KOPT-K1 (cell line): ENCODE measurements around the gene RAPH1.
"Not testable (repeated sequence)": the region's sequence is repeated elsewhere in the genome, so short reads cannot be mapped to it uniquely, and the experiment has no call there.

Experiments used
- H3K27ac ChIP-seq: fragments of 200-600 bp; sonication (generic); 2 replicates; pipeline ENCODE4 v1.5.1; 2016; ENCODE audit warnings: antibody characterized with exemption, mild to moderate bottlenecking, low read depth, low read length; ENCODE audit not compliant: poor library complexity, severe bottlenecking
- H3K36me3 ChIP-seq: fragments of 200-600 bp; sonication (generic); 2 replicates; pipeline ENCODE4 v1.5.1; 2017; ENCODE audit warnings: antibody characterized with exemption, mild to moderate bottlenecking, low read length, moderate library complexity; ENCODE audit not compliant: insufficient read depth
- H3K9me3 ChIP-seq: fragments of 200-600 bp; sonication (generic); 2 replicates; pipeline ENCODE4 v1.5.1; 2017; ENCODE audit warnings: antibody characterized with exemption, low read length, mild to moderate bottlenecking; ENCODE audit not compliant: insufficient read depth, poor library complexity, severe bottlenecking

The RAPH1 gene

DNA sequence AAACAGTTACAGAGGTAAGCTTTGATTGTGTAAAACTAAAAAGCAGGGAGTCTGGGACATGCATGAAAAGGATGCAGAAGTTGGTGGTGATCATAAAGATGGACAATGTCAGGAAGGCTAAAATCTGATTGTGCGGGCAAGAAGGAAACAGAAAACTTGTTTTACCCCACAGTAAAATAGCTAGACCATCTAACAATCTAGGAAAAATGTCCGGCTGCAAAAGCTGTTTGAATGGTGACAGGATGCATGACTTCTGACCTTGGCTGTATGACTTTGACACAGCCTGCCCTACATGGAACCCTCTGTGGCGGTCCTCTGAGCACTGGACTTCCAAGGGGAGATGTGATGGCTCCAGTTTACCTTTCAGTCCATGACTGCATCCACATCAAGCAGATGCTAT is 93.6 kb downstream of the RAPH1 start:
- H3K9me3 ChIP-seq = no peaks in the 10 kb centered on the region
- H3K27ac ChIP-seq = no peak overlapping the region
- peaks cover 1% of the 10 kb centered on the region; the same call in 1 of the 2 replicates for H3K36me3 ChIP-seq

DNA sequence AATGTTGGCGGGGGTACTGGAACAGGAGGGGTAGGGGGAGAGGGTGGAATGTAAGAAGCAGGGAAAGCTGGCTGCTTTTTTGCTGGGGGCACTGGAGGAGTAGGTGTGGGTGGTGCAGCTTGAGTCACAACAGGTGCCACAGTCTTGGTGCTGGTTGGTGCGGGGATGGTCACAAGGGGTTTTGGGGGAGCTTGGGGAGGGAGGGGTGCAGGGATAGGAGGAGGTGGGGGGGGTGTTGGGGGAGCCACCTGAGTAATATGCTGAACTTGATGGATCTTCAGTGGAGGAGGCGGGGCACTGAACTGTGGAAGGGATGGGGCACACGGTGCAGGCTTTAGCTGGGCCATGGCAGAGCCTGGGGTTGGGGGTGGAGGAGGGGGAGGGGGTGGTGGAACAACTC is 94.4 kb downstream of the RAPH1 start:
- H3K27ac ChIP-seq = no peak overlapping the region
- peaks cover 4% of the 10 kb centered on the region for H3K36me3 ChIP-seq
- no peaks in the 10 kb centered on the region for H3K9me3 ChIP-seq

DNA sequence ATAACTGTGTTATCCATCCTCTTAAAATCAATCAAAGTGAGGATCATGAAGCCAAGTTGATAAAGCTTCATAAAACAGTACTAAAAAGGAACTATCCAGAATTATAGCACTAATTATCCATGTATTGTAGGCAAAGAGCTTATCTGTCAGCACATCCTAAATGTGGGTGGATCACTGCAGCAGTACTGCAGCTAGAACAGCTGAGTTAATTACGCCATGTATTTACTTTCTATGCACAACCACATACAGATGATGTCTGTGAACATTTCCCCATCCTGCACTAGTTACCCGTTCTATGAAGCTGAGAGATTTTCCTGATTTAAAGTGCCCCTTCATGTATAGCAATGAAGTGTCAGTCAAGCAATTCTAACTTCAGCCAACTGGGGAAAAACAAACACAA is 96.6 kb downstream of the RAPH1 start:
- H3K9me3 ChIP-seq = no peaks in the 10 kb centered on the region
- no peak overlapping the region for H3K27ac ChIP-seq
- H3K36me3 ChIP-seq = peaks cover 4% of the 10 kb centered on the region

DNA sequence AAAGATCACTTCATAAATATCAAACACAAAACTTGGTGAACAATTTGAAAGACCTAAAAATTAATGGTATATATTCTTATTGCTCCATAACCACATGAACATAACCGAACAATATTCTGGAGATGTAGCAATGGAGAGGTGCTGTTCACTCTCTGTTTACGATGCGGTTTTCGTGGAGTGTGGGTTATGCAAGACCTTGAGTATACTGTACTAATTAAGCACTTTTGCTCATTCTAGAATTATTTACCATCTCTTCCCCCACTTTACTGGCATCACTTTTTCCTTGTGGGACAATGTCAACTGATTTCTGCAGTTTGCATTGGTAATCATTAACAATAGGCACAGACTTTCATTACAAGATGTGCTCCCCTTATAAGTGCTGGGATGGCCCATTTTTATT is 97.6 kb downstream of the RAPH1 start:
- Histone ChIP-seq H3K36me3 (peaks cover 4% of the 10 kb centered on the region), H3K27ac (no peak overlapping the region)

DNA sequence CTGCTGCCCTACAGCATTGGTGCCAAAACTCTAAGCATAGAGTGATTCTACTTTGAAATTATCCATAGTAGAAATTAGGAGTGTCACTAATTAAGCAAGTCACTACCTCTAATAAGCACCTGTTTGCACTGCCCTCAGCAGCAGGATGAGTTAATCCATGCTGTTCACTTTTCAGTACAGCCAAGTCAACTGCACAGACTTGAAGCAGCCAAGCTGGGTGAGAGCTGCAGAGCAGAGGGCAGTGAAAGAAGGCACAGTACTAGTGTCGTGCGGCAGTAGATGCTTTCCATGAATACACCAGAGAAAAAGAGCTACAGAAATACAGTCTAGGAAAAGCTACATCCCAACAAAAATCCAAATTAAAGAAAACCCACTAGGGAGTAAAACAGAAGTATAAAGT is 98.6 kb downstream of the RAPH1 start:
- peaks cover 4% of the 10 kb centered on the region for H3K36me3 ChIP-seq
- no peak overlapping the region for H3K27ac ChIP-seq
- H3K9me3 ChIP-seq = no peaks in the 10 kb centered on the region

More for the DNA sequence above, 97.6 kb downstream of the RAPH1 start:
- H3K9me3 ChIP-seq = no peaks in the 10 kb centered on the region

DNA sequence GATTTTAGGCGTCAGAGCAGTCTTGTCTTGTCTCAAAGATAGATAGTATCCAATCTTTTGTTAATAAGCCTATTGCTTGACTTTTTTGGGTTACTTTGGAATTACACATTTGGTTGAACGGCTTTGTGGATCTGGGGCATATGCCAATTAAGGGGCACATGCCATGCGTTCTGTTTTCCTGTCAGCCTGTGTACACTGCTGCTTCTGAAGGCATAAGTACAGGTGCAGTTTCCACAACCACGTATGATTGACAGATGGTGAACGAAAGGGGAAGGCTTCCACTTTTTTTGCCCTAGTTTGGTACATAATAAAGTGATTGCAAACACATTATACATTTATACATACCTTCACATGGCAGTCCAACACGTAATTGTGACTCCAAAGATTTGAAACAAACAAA is 102.3 kb downstream of the RAPH1 start:
- Histone ChIP-seq H3K27ac (no peak overlapping the region), H3K9me3 (no peaks in the 10 kb centered on the region), H3K36me3 (peaks cover 29% of the 10 kb centered on the region)

DNA sequence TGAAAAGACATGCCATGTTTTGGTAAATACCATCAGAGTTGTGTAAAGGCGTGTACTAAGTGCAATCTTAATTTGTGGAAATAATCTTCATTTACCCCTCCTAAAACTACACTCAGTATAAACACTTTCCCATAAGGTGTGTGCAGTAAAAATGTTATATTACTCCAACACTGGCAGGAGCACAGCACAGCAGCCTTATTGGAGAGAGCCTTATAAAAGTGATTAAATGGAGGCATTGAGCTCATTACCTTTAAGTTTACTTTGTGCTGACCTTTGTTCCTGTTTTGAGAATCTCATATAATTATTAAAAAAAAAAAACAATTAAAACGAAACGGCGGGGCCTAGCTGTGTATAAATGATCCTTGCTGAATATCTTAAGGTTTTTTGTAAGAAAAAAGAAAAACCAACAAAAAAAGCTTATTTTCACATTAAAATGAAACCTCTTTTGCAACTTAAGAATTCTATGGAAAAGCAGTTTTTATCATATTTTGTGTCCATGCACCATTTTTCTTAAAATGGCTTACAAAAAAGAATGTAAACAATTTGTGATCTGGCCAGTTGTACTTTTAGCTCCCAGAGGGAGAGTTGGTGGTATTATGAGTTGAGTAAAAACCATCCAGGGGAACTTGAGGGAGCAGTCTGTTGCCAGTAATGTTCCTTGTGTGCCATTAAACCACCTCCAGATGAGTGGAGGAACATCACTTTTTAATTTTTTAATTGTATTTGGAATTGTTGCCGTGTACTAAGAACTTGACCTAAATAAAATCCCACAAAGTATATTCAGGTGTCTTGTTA is 103.5 kb downstream of the RAPH1 start:
- Histone ChIP-seq H3K27ac (no peak overlapping the region), H3K9me3 (no peaks in the 10 kb centered on the region), H3K36me3 (peaks cover 41% of the 10 kb centered on the region)

DNA sequence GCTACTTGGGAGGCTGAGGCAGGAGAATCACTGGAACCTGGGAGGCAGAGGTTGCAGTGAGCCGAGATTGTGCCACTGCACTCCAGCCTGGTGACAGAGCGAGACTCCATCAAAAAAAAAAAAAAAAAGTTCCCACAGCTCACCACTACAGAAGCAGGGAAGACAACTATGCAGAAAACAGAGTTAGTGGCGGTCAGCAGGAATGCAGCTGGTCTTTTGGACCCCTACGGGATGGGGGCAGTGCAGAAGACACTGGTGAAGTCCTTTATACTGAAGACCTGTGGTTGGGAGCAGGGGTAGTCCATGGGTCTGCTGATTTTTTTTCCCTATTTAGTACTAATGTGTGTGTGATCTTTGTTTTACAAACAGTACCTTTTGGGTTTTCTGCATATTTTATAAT is 105.5 kb downstream of the RAPH1 start:
- not testable (repeated sequence) for H3K27ac ChIP-seq, H3K9me3 ChIP-seq
- peaks cover 55% of the 10 kb centered on the region for H3K36me3 ChIP-seq

DNA sequence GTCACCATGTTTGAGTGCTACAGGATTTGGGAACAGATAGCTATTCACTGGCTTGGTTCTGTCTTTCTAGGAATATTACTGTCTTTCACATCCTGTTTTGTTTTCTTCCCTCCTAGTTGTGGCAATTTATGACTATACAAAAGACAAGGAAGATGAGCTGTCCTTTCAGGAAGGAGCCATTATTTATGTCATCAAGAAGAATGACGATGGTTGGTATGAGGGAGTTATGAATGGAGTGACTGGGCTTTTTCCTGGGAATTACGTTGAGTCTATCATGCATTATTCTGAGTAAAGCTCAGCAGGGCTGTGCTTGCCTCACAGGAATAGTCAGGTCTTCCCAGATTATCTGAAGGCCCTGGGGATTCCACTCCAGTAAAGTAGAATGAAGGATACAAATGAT is 108.0 kb downstream of the RAPH1 start:
- Histone ChIP-seq H3K9me3 (no peaks in the 10 kb centered on the region), H3K36me3 (peaks cover 61% of the 10 kb centered on the region), H3K27ac (no peak overlapping the region)

DNA sequence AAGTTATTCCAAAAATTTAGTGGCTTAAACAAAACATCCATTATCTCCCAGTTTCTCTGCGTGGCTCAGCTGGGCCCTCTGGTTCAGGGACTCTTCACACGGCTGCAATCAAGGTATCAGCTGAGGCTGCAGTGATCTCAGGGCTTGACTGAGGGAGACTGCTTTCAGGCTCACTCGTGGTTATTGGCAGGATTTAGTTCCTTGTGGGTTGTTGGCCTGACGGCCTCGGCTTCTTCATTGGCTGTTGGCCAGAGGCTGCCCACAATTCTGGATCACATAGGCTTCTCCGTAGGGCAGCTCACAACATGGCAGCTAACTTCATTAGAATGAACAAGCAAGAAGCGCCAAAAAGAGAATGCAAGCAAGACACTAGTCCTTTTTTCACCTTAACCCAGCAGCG is 116.8 kb downstream of the RAPH1 start:
- H3K36me3 ChIP-seq = peaks cover 85% of the 10 kb centered on the region
- peaks cover 9% of the 10 kb centered on the region for H3K9me3 ChIP-seq
- H3K27ac ChIP-seq = no peak overlapping the region

DNA sequence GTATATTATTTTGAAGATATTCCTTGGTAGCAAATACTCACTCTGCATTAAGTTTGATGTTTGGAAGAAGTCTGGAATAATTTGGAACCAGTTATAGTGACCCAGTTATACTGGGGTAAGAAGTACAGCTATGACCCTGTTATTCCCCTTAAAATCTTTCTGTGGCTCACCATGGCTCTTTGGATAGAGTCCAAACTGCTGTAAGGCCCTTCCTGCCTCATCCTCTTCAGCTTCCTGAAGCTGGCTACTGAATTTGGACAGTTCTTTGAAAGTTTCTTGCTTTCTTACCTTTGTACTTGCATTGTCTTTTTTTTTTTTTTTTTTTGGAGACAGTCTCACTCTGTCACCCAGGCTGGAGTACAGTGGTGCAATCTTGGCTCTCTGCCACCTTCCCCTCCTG is 121.3 kb downstream of the RAPH1 start:
- Histone ChIP-seq H3K9me3 (peaks cover 9% of the 10 kb centered on the region), H3K36me3 (peaks cover 90% of the 10 kb centered on the region), H3K27ac (no peak overlapping the region)

DNA sequence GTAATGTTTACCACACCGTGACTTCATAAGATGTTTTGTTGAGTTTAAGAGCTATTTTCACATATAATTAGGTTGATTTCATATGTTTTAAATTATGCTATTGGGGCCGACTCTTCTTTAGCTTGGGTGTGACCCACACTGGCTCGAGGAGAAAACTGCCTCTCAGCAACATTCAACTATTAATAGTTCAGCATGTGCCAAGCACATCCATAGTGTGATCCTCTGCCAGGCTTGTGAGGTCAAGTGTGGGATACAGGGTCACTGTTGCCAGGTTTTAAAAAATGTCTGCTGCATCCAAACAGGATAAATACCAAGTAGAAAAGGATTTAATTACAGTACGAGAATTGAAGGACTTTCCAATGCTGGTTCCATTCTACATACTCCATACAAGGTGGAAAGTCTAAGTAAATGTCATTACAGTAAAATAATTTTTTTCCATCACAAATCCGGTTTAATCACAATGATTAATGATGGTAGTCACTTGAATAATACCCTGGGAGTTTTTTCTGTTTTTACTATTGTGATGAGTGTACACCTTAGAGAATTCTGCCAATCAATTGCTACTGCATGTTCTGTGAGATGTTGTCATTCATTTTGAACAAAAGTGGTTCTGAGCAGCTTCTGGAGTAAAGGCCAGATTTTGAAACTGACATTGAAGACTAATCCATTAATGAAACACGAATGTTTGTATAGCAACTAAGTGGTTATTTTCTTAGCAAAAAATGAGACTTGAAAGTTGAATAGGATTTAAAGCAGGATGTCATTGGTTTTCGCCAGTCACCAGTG is 122.4 kb downstream of the RAPH1 start:
- Histone ChIP-seq H3K27ac (no peak overlapping the region), H3K9me3 (no peaks in the 10 kb centered on the region), H3K36me3 (peaks cover 89% of the 10 kb centered on the region)

DNA sequence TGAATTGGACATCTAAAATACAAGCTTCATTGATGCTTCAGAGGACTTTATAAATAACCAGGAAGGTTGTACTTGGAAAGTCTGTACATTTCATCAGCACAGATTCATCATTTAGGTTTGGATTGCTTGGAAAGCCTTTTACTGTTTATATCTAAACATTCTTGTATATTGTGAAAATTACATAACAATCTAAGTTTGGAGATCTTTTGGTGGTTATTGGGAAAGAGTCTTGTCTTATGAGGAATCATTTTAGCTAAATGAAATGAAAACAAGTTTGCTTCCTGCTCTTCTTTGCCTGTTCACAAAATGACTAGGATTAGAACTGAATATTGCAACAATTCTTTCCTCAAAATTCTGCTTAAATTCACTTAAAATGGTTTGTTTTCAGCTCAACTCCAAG is 127.6 kb downstream of the RAPH1 start:
- Histone ChIP-seq H3K9me3 (no peaks in the 10 kb centered on the region), H3K27ac (no peak overlapping the region), H3K36me3 (peaks cover 95% of the 10 kb centered on the region)

DNA sequence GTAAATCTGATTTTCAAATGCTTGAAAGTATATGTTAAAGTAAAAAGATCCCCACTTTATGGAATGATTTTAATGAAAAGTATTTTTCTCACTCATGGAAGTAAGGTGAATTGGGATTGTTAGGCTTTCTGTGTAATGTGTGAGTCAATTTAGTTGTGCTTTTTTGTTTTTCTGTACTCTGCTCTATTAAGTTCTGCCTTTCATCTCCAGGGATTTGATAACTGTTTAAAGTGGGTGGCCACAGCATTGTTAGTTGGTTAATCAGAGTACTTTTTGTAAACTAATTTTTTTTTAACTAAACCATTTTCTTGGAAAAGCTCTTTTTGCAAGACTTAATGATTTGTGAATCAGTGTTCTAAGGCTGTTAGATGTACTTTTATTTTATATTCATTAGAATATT is 130.1 kb downstream of the RAPH1 start:
- no peak overlapping the region for H3K27ac ChIP-seq

DNA sequence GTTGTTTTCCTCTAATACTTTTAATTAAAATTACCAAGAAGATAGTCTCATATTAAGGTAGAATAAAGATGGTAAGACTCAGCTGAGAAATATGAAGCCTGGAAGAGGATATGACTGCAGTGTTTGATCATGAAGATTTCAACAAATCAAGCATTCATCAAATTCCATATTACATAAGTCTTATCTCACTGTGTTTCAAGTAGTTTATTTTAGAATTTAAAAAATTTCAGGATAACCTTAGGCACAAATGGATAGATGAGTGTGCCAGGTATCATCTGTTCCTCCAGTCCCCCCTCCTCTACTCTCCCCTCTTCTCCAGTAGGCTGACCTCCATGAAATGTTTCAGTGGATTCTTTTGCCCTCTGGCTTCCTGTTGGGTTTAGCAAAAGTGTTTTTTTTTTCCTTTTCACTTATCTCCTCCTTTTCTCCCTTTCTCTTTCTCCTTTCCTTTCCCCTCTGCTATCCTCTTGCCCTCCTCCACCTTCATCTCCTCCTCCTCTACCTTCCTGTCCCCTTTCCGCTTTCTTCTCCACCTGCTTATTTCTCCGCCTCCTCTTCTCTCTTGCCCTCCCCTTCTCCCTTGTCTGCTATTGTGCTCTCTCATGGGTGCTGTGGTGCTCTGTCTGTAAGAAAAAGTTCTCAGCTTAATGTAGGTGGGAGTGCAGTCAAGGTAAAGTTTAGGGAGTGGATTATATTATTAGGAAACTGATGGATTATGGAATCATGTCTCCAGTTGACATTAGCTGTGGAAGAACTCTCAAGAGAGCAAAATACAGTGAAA is 134.1 kb downstream of the RAPH1 start:
- no peak overlapping the region for H3K27ac ChIP-seq
- peaks cover 7% of the 10 kb centered on the region for H3K9me3 ChIP-seq
- H3K36me3 ChIP-seq = peaks cover 59% of the 10 kb centered on the region

More for the DNA sequence above, 130.1 kb downstream of the RAPH1 start:
- peaks cover 78% of the 10 kb centered on the region for H3K36me3 ChIP-seq
- H3K9me3 ChIP-seq = no peaks in the 10 kb centered on the region
